OCI-LY7 (cell line): ENCODE measurements around the gene PTPRS. TPM values are rescaled to one million over a fixed set of nuclear protein-coding genes. Genes with fewer than 3 reads are reported as not detected.
"Not testable (repeated sequence)": the region's sequence is repeated elsewhere in the genome, so short reads cannot be mapped to it uniquely, and the experiment has no call there.

Experiments
- BruUV-seq: library from RNA; stranded (reverse); fragments of 400-500 nt; replicated peaks from 2 replicates; lab custom pipeline; 2021; lab: Mats Ljungman, UMichigan
- CTCF ChIA-PET: fragments of 300-600 bp; sonication (Branson Sonifier 250); formaldehyde crosslinking; loops from one replicate; lab custom pipeline; 2022; ENCODE audit warnings: antibody characterized with exemption; ENCODE audit not compliant: unreplicated experiment; lab: Charles Lee
- POLR2A ChIA-PET: fragments of 300-600 bp; sonication (Branson Sonifier 250); formaldehyde crosslinking; loops from one replicate; lab custom pipeline; 2022; ENCODE audit warnings: antibody characterized with exemption; lab: Charles Lee
- DNase-seq: peaks from one replicate; pipeline ENCODE4 v3.0.0-alpha.2; 2015; ENCODE audit warnings: low spot score
- H2AFZ ChIP-seq: fragments of 200-600 bp; sonication (generic), shearing (Covaris generic); 2 replicates; pipeline ENCODE4 v1.6.1; 2014; ENCODE audit warnings: mild to moderate bottlenecking, antibody characterized with exemption, low read length, moderate library complexity
- H3K27ac ChIP-seq: fragments of 200-600 bp; sonication (generic); 2 replicates; pipeline ENCODE4 v1.5.1; 2014; ENCODE audit warnings: mixed run types, low read depth, mild to moderate bottlenecking, moderate library complexity, low read length, inconsistent platforms; ENCODE audit not compliant: poor library complexity, severe bottlenecking
- H3K36me3 ChIP-seq: fragments of 200-600 bp; sonication (generic); 2 replicates; pipeline ENCODE4 v1.6.1; 2014; ENCODE audit warnings: mild to moderate bottlenecking, antibody characterized with exemption, low read length, moderate library complexity, mixed read lengths; ENCODE audit not compliant: insufficient read depth
- H3K4me1 ChIP-seq: fragments of 200-600 bp; sonication (generic); 2 replicates; pipeline ENCODE4 v1.5.1; 2014; ENCODE audit warnings: mild to moderate bottlenecking, low read length; ENCODE audit not compliant: insufficient read depth, poor library complexity, severe bottlenecking
- H3K4me2 ChIP-seq: fragments of 200-600 bp; sonication (generic); 2 replicates; pipeline ENCODE4 v1.6.1; 2014; ENCODE audit warnings: mild to moderate bottlenecking, low read length
- H3K4me3 ChIP-seq: fragments of 200-600 bp; sonication (generic); 2 replicates; pipeline ENCODE4 v1.5.1; 2014; ENCODE audit warnings: mild to moderate bottlenecking, low read depth, low read length; ENCODE audit not compliant: poor library complexity, severe bottlenecking
- H3K79me2 ChIP-seq: fragments of 200-600 bp; sonication (generic); 2 replicates; pipeline ENCODE4 v1.6.1; 2016; ENCODE audit warnings: low read depth, mild to moderate bottlenecking, low read length, moderate library complexity, mixed read lengths; ENCODE audit not compliant: insufficient read depth
- H3K9me2 ChIP-seq: fragments of 200-600 bp; sonication (generic); 2 replicates; pipeline ENCODE4 v1.6.1; 2016; ENCODE audit warnings: mild to moderate bottlenecking, low read length, mixed read lengths; ENCODE audit not compliant: insufficient read depth
- H3K9me3 ChIP-seq: fragments of 200-600 bp; sonication (generic); 2 replicates; pipeline ENCODE4 v1.6.1; 2014; ENCODE audit warnings: mild to moderate bottlenecking, mixed run types, low read length, mixed read lengths
- H4K20me1 ChIP-seq: fragments of 200-600 bp; sonication (generic); 2 replicates; pipeline ENCODE4 v1.6.1; 2014; ENCODE audit warnings: mild to moderate bottlenecking, antibody characterized with exemption, low read length, moderate library complexity, mixed read lengths; ENCODE audit not compliant: insufficient read depth
- CTCF ChIP-seq: fragments of 200-600 bp; sonication (generic); conservative IDR thresholded peaks from 2 replicates; pipeline ENCODE4 v1.5.1; 2014; ENCODE audit warnings: mild to moderate bottlenecking, antibody characterized with exemption, low read length, moderate library complexity, mixed read lengths
- EZH2phosphoT487 ChIP-seq: fragments of 200-600 bp; sonication (generic); IDR thresholded peaks from 2 replicates; pipeline ENCODE4 v1.6.1; 2018; ENCODE audit warnings: low read depth, borderline replicate concordance, mild to moderate bottlenecking, mixed run types, antibody characterized with exemption, low read length, moderate library complexity, mixed read lengths
- intact Hi-C: fragments of 100-400 bp; cut with micrococcal nuclease; formaldehyde crosslinking; loops from one replicate; pipeline ENCODE4 v1.10.0; 2022; ENCODE audit not compliant: unreplicated experiment
- total RNA-seq, 2 experiments: library from RNA; depleted of rRNA in 1 of 2; stranded (reverse); fragments of >200 nt in 1 of 2; shearing (Covaris generic) in 1 of 2; gene quantifications; 2 replicates each; pipeline ENCODE4 v1.2.3, GENCODE V29; 2014 to 2022

Gene PTPRS
- total RNA-seq, 2 experiments from 2014 or later, result 48.5 to 88.7 TPM

- Histone ChIP-seq H3K27ac (no peak overlapping the region), H3K79me2 (no peaks in the 10 kb centered on the region), H3K4me2 (no peak overlapping the region), H3K4me1 (no peaks in the 10 kb centered on the region), H2AFZ (no peak overlapping the region), H3K4me3 (no peak overlapping the region), H3K9me2 (no peaks in the 10 kb centered on the region), H4K20me1 (no peaks in the 10 kb centered on the region), H3K9me3 (no peaks in the 10 kb centered on the region), H3K36me3 (no peaks in the 10 kb centered on the region)
- POLR2A ChIA-PET, result no interaction called here
- BruUV-seq, result no TSS peak
- CTCF ChIA-PET, result no interaction called here
- TF ChIP-seq EZH2phosphoT487 (no peak), CTCF (no peak)
- DNase-seq, result no peak
- intact Hi-C loops, result no loop called here
Observed at GRCh38 chr19:5365905-5366304, 25.3 kb upstream of the PTPRS start.

GRCh38 chr19:5364674-5365073 is 24.1 kb upstream of the PTPRS start:
- no peak for DNase-seq
- BruUV-seq, result no TSS peak
- no peaks in the 10 kb centered on the region for H3K79me2 ChIP-seq
- intact Hi-C loops, result no loop called here
- no peaks in the 10 kb centered on the region for H3K4me1 ChIP-seq
- H3K4me3 ChIP-seq, result no peak overlapping the region
- H3K4me2 ChIP-seq, result no peak overlapping the region
- no peaks in the 10 kb centered on the region for H3K9me2 ChIP-seq
- ChIA-PET CTCF (no interaction called here), POLR2A (no interaction called here)
- H3K36me3 ChIP-seq, result no peaks in the 10 kb centered on the region
- H3K9me3 ChIP-seq, result no peaks in the 10 kb centered on the region
- no peak overlapping the region for H3K27ac ChIP-seq
- H4K20me1 ChIP-seq, result no peaks in the 10 kb centered on the region
- H2AFZ ChIP-seq, result no peak overlapping the region
- TF ChIP-seq CTCF, result no peak
- no peak for TF ChIP-seq EZH2phosphoT487

- intact Hi-C loops, H3K4me1 ChIP-seq, BruUV-seq, DNase-seq, H3K9me2 ChIP-seq, H3K27ac ChIP-seq, CTCF ChIA-PET, POLR2A ChIA-PET, H3K4me2 ChIP-seq, H3K9me3 ChIP-seq, H3K4me3 ChIP-seq, H4K20me1 ChIP-seq, H3K79me2 ChIP-seq, H2AFZ ChIP-seq, H3K36me3 ChIP-seq: not testable (repeated sequence)
Observed at GRCh38 chr19:5361839-5362238, 21.2 kb upstream of the PTPRS start.
